ENCODE results near the gene UACA. TPM values are rescaled to one million over a fixed set of nuclear protein-coding genes. Genes with fewer than 3 reads are reported as not detected.

UACA gene
- total and polyA plus RNA-seq, 2 of the 8 experiments (the other 6 are each of a cell fraction or from before 2014, with no cell fraction given): 28.6 to 38.9 TPM

- Histone ChIP-seq H4K8ac (ENCODE audit: extremely low read depth, insufficient read depth, low read length) (no peak overlapping the region), H2BK20ac (ENCODE audit: low read length) (no peak overlapping the region), H3K4ac (replicated peaks; ENCODE audit: insufficient read length, low read depth, low read length) (no peak overlapping the region), H4K91ac (replicated peaks; ENCODE audit: insufficient read length, low read length) (no peak overlapping the region), H3K14ac (ENCODE audit: insufficient read length) (no peak overlapping the region), H2BK120ac (replicated peaks; ENCODE audit: low read depth, low read length) (no peak overlapping the region), H4K5ac (ENCODE audit: insufficient read length, low read depth, low read length) (no peak overlapping the region), H2AK5ac (ENCODE audit: low read depth, low read length) (no peak overlapping the region), H3K9ac (replicated peaks in 1 of 4; ENCODE audit: extremely low read depth in 1 of 4, low read depth in 3 of 4, low read length in 3 of 4) (no peak overlapping the region), H3K79me2 (ENCODE audit: control insufficient read depth in 1 of 2, insufficient read depth in 2 of 2, low read length in 2 of 2) (peaks cover 0 to 11% of the 10 kb centered on the region in 2 experiments; a peak in 1 of 4 replicates), H3K27me3 (replicated peaks in 1 of 4; ENCODE audit: control insufficient read depth in 3 of 4, extremely low read depth in 1 of 4, insufficient read depth in 3 of 4, low read length in 3 of 4) (no peaks in the 10 kb centered on the region), H2BK15ac (ENCODE audit: low read length) (no peak overlapping the region), H3K9me3 (ENCODE audit: insufficient read depth in 2 of 2, low read depth in 1 of 2, low read length in 1 of 2) (no peaks in the 10 kb centered on the region), H2BK5ac (ENCODE audit: low read depth, low read length) (no peak overlapping the region), H3K23ac (ENCODE audit: insufficient read length) (no peak overlapping the region), H2BK12ac (ENCODE audit: low read depth, low read length) (no peak overlapping the region), H2AFZ (ENCODE audit: low read length) (no peak overlapping the region), H3K27ac (ENCODE audit: low read depth, low read length) (no peak overlapping the region), H3K36me3 (ENCODE audit: control insufficient read depth in 2 of 4, insufficient read depth in 4 of 4, low read length in 3 of 4) (no peaks in the 10 kb centered on the region), H3K79me1 (ENCODE audit: low read depth, low read length) (no peaks in the 10 kb centered on the region; the same call in 1 of the 2 replicates), H3K18ac (ENCODE audit: extremely low read depth, low read length) (no peak overlapping the region), H3K4me3 (ENCODE audit: extremely low read depth in 1 of 4, insufficient read depth in 2 of 4, low read depth in 3 of 4, low read length in 4 of 4) (no peak overlapping the region), H4K20me1 (replicated peaks in 1 of 2; ENCODE audit: control insufficient read depth in 1 of 2, insufficient read depth in 2 of 2, low read length in 2 of 2) (peaks cover 0 to 1% of the 10 kb centered on the region in 2 experiments), H3K56ac (replicated peaks; ENCODE audit: insufficient read length, low read depth, low read length) (no peak overlapping the region), H3K4me2 (ENCODE audit: insufficient read depth in 1 of 2, low read depth in 2 of 2, low read length in 2 of 2) (no peak overlapping the region), H3K23me2 (ENCODE audit: low read depth, low read length) (no peaks in the 10 kb centered on the region), H3K4me1 (replicated peaks in 1 of 4; ENCODE audit: control insufficient read depth in 3 of 4, insufficient read depth in 4 of 4, low read length in 3 of 4) (peaks cover 3 to 11% (median 7%) of the 10 kb centered on the region in 4 experiments)
- ChIA-PET POLR2A (ENCODE audit: partially characterized antibody) (interaction anchor here (2.3 kb wide), 1 partner anchor 9 kb away, joined by 6 read pairs; no protein-coding TSS in a partner anchor), CTCF (ENCODE audit: partially characterized antibody) (interaction anchor here (0.5 to 3.4 kb wide), 5 partner anchors 10 to 476 kb away, joined by 3 to 21 read pairs (median 4); no protein-coding TSS in a partner anchor)
- TF ChIP-seq ASH2L (IDR thresholded peaks at IDR 0.05; ENCODE audit: low read length) (no peak), SUZ12 (IDR thresholded peaks at IDR 0.05; ENCODE audit: low read length) (no peak), BCL11A (IDR thresholded peaks at IDR 0.05; ENCODE audit: low read depth in 2 of 2, low read length in 2 of 2) (no peak), SP4 (IDR thresholded peaks at IDR 0.05; ENCODE audit: low read length) (no peak), CTBP2 (IDR thresholded peaks at IDR 0.05; ENCODE audit: borderline replicate concordance, insufficient read depth, insufficient read length, low read length) (no peak), CBX5 (IDR thresholded peaks at IDR 0.05; ENCODE audit: low read depth, low read length) (no peak), SAP30 (IDR thresholded peaks at IDR 0.05; ENCODE audit: insufficient read depth, insufficient replicate concordance, low read length) (no peak), CHD1 (IDR thresholded peaks at IDR 0.05; ENCODE audit: low read depth, low read length) (no peak), ATF3 (IDR thresholded peaks at IDR 0.05; ENCODE audit: insufficient read depth, low read depth, low read length) (no peak)
- no peak for FAIRE-seq
- no peak for DNase-seq (ENCODE audit: low read depth in 1 of 2, low spot score in 2 of 2)
- WGBS, 2 experiments (ENCODE audit: extremely low coverage in 1 of 2, insufficient coverage in 1 of 2, insufficient read length in 1 of 2, insufficient replicate concordance in 2 of 2, low coverage in 1 of 2, low lambda C conversion rate in 2 of 2, missing lambda C conversion rate in 1 of 2): 86% methylated on average over 2 of the region's 2 CpGs; no CpG with 5 or more reads in 1 of the 2 experiments
These were observed 59.2 kb downstream of the UACA start for GRCh38 chr15:70704166-70704565.
